ENCODE results near the gene ATP5PB.

The ATP5PB gene

GRCh38 chr1:111476761-111477309, 27.6 kb downstream of the ATP5PB start:
- DNase-seq (ENCODE audit: low spot score), result peak; percentile 40

GRCh38 chr1:111480674-111481073, 31.4 kb downstream of the ATP5PB start:
- DNase-seq (ENCODE audit: low spot score), result no peak
- TF ChIP-seq CTCF (IDR thresholded peaks at IDR 0.05; ENCODE audit: extremely low read depth, insufficient read depth, missing control alignments), result no peak
- in situ Hi-C loops (cut with MboI; ENCODE audit: low pct_unique_long_range_greater_than_20kb, low sequenced_read_pairs, unreplicated experiment), result no loop called here

More at GRCh38 chr1:111476761-111477309, 27.6 kb downstream of the ATP5PB start:
- in situ Hi-C loops (cut with MboI; ENCODE audit: low pct_unique_long_range_greater_than_20kb, low sequenced_read_pairs, unreplicated experiment), result no loop called here
- no peak for TF ChIP-seq CTCF (IDR thresholded peaks at IDR 0.05; ENCODE audit: extremely low read depth, insufficient read depth, missing control alignments)

GRCh38 chr1:111481387-111482221, 32.3 kb downstream of the ATP5PB start:
- TF ChIP-seq CTCF (IDR thresholded peaks at IDR 0.05; ENCODE audit: extremely low read depth, insufficient read depth, missing control alignments), result peak; percentile 88
- in situ Hi-C loops (cut with MboI; ENCODE audit: low pct_unique_long_range_greater_than_20kb, low sequenced_read_pairs, unreplicated experiment), result no loop called here
- peak; percentile 63 for DNase-seq (ENCODE audit: low spot score)

- DNase-seq (ENCODE audit: low spot score), result no peak
- in situ Hi-C loops (cut with MboI; ENCODE audit: low pct_unique_long_range_greater_than_20kb, low sequenced_read_pairs, unreplicated experiment), result no loop called here
- no peak for TF ChIP-seq CTCF (IDR thresholded peaks at IDR 0.05; ENCODE audit: extremely low read depth, insufficient read depth, missing control alignments)
Observed at GRCh38 chr1:111483166-111483565, 33.9 kb downstream of the ATP5PB start.

GRCh38 chr1:111483876-111484275, 34.6 kb downstream of the ATP5PB start:
- DNase-seq (ENCODE audit: low spot score), result no peak
- TF ChIP-seq CTCF (IDR thresholded peaks at IDR 0.05; ENCODE audit: extremely low read depth, insufficient read depth, missing control alignments), result no peak
- in situ Hi-C loops (cut with MboI; ENCODE audit: low pct_unique_long_range_greater_than_20kb, low sequenced_read_pairs, unreplicated experiment), result no loop called here

GRCh38 chr1:111484391-111485026, 35.2 kb downstream of the ATP5PB start:
- TF ChIP-seq CTCF (IDR thresholded peaks at IDR 0.05; ENCODE audit: extremely low read depth, insufficient read depth, missing control alignments), result no peak
- in situ Hi-C loops (cut with MboI; ENCODE audit: low pct_unique_long_range_greater_than_20kb, low sequenced_read_pairs, unreplicated experiment), result no loop called here
- no peak for DNase-seq (ENCODE audit: low spot score)

Measured in GM13977 (cell line).